ENCODE measurements around the gene MYMX. TPM values are rescaled to one million over a fixed set of nuclear protein-coding genes. Genes with fewer than 3 reads are reported as not detected.

The MYMX gene
- total RNA-seq, 1 experiment from 2014 or later = 1.8 TPM

DNA sequence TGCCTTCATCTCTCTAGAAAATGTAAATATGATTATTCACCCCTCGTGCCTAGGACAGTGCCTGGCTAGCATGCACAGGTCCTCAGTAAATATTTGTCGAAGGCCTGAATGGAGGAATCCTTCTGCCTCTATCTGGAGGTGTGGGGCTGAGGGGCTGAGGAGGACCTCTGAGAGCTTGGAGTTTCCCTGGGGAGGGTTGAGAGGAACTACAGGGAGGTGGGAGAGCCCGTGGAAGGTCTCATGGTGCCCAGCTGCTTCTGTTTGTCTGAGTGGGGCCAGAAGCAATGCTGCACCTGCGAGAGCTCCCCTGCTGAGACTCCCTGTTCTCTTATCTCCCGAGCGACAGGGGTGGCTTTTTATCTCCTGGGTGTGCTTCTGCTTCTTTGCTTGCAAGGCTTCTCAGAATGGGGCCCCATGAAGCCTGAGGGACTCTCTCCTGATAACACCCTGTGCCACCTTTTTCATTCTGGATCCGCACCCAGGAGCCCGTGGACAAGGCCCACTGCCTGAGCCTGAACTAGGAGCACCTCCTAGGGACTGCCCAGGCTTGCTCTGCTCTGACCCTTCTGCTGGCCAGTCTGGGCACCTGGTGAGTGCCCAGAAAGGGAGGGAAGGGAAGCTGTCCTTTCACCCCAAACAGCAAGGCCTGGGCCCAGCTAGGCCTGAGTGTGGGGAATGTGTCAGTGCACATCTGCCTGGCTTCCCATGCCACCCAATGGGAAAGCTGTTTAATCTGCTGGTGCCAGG lies 9.0 kb downstream of the MYMX start:
- ChIA-PET POLR2A (no interaction called here), CTCF (interaction anchor here (1.4 kb wide), 1 partner anchor 12 kb away, joined by 3 read pairs; no protein-coding TSS in a partner anchor)

DNA sequence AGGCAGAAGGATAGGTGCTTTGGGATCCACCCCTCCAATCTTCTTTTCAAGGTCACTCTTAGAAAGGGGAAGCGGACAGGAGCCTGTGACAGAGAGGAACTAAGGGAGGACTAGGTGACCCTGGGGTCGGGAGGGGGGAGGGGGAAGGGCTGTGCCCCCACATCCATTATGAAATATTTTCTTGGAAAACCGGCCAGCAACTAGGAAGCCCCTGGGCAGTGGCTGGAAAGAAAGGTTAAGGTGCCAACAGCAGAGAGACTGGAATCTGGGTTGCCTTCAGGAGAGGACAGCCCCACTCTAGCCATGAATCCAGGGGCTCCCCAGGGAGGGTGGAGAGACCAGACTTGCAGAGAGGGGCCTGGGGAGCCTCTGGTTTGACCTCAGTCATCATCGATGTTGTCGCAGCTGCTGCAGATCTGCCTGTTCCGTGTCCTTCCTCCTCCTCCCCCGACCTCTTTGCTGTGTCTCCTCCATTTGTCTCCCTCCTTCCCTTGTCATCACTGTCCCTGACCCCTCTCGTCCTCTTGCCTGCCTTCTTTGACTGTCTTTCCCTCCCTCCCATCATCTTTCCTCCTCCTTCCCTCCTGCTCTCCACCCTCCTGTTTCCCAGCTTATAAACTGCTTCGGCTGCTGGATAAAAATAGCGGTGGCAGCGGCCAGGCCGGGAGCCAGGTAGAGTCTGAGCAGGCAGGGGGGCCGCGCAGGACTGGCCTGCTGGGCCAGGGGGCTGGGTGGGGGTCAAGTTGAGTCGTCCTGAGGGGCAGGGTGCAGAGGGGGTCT lies 9.8 kb downstream of the MYMX start:
- peaks cover 56% of the 10 kb centered on the region for H3K4me1 ChIP-seq (ENCODE audit: control insufficient read depth, insufficient read depth, low read length)
- H3K4me3 ChIP-seq (ENCODE audit: low read depth in 2 of 2, low read length in 2 of 2) = peak overlapping the region; percentile 55 to 83; a peak in 3 of 4 replicates
- DNase-seq (ENCODE audit: low read depth, low spot score) (no peak), ATAC-seq (no peak)
- POLR2A ChIA-PET = interaction anchor here (0.6 to 0.8 kb wide), 3 partner anchors 30 to 130 kb away, joined by 3 to 5 read pairs (median 3); no protein-coding TSS in a partner anchor
- H3K36me3 ChIP-seq (ENCODE audit: control insufficient read depth, insufficient read depth, low read length) = peaks cover 5% of the 10 kb centered on the region
- intact Hi-C loops (cut with micrococcal nuclease; ENCODE audit: unreplicated experiment) (no loop called here), in situ Hi-C loops (cut with HindIII; ENCODE audit: low pct_unique_long_range_greater_than_20kb, low sequenced_read_pairs) (no loop called here)
- peak overlapping the region; percentile 51 for H3K27ac ChIP-seq (ENCODE audit: low read length)
- no TSS peak for BruUV-seq (replicated peaks)
- CTCF ChIA-PET = no interaction called here
- H3K27me3 ChIP-seq (ENCODE audit: control insufficient read depth, insufficient read depth, low read length) = no peaks in the 10 kb centered on the region
- no peaks in the 10 kb centered on the region for H3K9me3 ChIP-seq (ENCODE audit: control insufficient read depth, insufficient read depth, low read depth, low read length)
- no peak for TF ChIP-seq TCF7L2 (IDR thresholded peaks at IDR 0.05; ENCODE audit: low read depth, low read length)
- TF ChIP-seq POLR2AphosphoS5 (IDR thresholded peaks at IDR 0.05; ENCODE audit: low read depth, low read length) = no peak
- no peak for TF ChIP-seq SIN3A (IDR thresholded peaks at IDR 0.05; ENCODE audit: borderline replicate concordance, insufficient read depth, low read depth, low read length)
- TF ChIP-seq, protein P1, sequence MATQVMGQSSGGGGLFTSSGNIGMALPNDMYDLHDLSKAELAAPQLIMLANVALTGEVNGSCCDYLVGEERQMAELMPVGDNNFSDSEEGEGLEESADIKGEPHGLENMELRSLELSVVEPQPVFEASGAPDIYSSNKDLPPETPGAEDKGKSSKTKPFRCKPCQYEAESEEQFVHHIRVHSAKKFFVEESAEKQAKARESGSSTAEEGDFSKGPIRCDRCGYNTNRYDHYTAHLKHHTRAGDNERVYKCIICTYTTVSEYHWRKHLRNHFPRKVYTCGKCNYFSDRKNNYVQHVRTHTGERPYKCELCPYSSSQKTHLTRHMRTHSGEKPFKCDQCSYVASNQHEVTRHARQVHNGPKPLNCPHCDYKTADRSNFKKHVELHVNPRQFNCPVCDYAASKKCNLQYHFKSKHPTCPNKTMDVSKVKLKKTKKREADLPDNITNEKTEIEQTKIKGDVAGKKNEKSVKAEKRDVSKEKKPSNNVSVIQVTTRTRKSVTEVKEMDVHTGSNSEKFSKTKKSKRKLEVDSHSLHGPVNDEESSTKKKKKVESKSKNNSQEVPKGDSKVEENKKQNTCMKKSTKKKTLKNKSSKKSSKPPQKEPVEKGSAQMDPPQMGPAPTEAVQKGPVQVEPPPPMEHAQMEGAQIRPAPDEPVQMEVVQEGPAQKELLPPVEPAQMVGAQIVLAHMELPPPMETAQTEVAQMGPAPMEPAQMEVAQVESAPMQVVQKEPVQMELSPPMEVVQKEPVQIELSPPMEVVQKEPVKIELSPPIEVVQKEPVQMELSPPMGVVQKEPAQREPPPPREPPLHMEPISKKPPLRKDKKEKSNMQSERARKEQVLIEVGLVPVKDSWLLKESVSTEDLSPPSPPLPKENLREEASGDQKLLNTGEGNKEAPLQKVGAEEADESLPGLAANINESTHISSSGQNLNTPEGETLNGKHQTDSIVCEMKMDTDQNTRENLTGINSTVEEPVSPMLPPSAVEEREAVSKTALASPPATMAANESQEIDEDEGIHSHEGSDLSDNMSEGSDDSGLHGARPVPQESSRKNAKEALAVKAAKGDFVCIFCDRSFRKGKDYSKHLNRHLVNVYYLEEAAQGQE (IDR thresholded peaks at IDR 0.05; ENCODE audit: insufficient read depth in 1 of 2, low read depth in 2 of 2, low read length in 1 of 2) = no peak
- TF ChIP-seq, protein P2, sequence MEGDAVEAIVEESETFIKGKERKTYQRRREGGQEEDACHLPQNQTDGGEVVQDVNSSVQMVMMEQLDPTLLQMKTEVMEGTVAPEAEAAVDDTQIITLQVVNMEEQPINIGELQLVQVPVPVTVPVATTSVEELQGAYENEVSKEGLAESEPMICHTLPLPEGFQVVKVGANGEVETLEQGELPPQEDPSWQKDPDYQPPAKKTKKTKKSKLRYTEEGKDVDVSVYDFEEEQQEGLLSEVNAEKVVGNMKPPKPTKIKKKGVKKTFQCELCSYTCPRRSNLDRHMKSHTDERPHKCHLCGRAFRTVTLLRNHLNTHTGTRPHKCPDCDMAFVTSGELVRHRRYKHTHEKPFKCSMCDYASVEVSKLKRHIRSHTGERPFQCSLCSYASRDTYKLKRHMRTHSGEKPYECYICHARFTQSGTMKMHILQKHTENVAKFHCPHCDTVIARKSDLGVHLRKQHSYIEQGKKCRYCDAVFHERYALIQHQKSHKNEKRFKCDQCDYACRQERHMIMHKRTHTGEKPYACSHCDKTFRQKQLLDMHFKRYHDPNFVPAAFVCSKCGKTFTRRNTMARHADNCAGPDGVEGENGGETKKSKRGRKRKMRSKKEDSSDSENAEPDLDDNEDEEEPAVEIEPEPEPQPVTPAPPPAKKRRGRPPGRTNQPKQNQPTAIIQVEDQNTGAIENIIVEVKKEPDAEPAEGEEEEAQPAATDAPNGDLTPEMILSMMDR (IDR thresholded peaks at IDR 0.05) = no peak

More for the DNA sequence above, 9.0 kb downstream of the MYMX start:
- H3K9me3 ChIP-seq (ENCODE audit: control insufficient read depth, insufficient read depth, low read depth, low read length) = no peaks in the 10 kb centered on the region
- peak overlapping the region; percentile 51 for H3K27ac ChIP-seq (ENCODE audit: low read length)
- in situ Hi-C loops (cut with HindIII; ENCODE audit: low pct_unique_long_range_greater_than_20kb, low sequenced_read_pairs) = no loop called here
- H3K4me1 ChIP-seq (ENCODE audit: control insufficient read depth, insufficient read depth, low read length) = peaks cover 63% of the 10 kb centered on the region
- DNase-seq (ENCODE audit: low read depth, low spot score) = no peak
- H3K4me3 ChIP-seq (ENCODE audit: low read depth in 2 of 2, low read length in 2 of 2) = peak overlapping the region; percentile 55 to 83; a peak in 3 of 4 replicates
- no peak for ATAC-seq
- intact Hi-C loops (cut with micrococcal nuclease; ENCODE audit: unreplicated experiment) = no loop called here
- TF ChIP-seq, protein P1 (IDR thresholded peaks at IDR 0.05; ENCODE audit: insufficient read depth in 1 of 2, low read depth in 2 of 2, low read length in 1 of 2) = no peak
- no peak for TF ChIP-seq POLR2AphosphoS5 (IDR thresholded peaks at IDR 0.05; ENCODE audit: low read depth, low read length)
- no peak for TF ChIP-seq SIN3A (IDR thresholded peaks at IDR 0.05; ENCODE audit: borderline replicate concordance, insufficient read depth, low read depth, low read length)
- TF ChIP-seq TCF7L2 (IDR thresholded peaks at IDR 0.05; ENCODE audit: low read depth, low read length) = no peak
- TF ChIP-seq, protein P2 (IDR thresholded peaks at IDR 0.05) = no peak
- peaks cover 5% of the 10 kb centered on the region for H3K36me3 ChIP-seq (ENCODE audit: control insufficient read depth, insufficient read depth, low read length)
- H3K27me3 ChIP-seq (ENCODE audit: control insufficient read depth, insufficient read depth, low read length) = no peaks in the 10 kb centered on the region
- BruUV-seq (replicated peaks) = TSS peak; percentile 70
